ENCODE results near the gene SPTLC2.

DNA sequence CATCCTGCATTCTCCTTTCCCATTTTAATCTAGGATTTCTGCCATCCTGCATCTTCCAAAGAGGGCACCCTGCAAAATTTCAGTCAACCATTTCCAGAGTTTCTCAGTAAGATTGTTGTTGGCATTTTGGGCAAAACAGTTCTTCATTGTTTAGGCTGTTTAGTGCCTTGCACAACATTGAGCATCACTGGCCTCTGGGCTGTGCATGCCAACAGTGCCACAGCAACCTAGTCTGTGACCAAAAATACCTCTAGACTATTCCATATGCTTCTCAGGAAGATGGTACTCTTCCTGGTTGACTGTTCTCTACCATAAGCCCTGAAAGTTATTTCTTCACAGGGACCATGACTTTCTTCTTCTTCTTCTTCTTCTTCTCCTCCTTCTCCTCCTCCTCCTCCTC is 85.4 kb downstream of the SPTLC2 start:
- TF ChIP-seq, protein P1, sequence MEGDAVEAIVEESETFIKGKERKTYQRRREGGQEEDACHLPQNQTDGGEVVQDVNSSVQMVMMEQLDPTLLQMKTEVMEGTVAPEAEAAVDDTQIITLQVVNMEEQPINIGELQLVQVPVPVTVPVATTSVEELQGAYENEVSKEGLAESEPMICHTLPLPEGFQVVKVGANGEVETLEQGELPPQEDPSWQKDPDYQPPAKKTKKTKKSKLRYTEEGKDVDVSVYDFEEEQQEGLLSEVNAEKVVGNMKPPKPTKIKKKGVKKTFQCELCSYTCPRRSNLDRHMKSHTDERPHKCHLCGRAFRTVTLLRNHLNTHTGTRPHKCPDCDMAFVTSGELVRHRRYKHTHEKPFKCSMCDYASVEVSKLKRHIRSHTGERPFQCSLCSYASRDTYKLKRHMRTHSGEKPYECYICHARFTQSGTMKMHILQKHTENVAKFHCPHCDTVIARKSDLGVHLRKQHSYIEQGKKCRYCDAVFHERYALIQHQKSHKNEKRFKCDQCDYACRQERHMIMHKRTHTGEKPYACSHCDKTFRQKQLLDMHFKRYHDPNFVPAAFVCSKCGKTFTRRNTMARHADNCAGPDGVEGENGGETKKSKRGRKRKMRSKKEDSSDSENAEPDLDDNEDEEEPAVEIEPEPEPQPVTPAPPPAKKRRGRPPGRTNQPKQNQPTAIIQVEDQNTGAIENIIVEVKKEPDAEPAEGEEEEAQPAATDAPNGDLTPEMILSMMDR (IDR thresholded peaks at IDR 0.05; ENCODE audit: insufficient read depth, low read length): no peak
- TF ChIP-seq, protein P2, sequence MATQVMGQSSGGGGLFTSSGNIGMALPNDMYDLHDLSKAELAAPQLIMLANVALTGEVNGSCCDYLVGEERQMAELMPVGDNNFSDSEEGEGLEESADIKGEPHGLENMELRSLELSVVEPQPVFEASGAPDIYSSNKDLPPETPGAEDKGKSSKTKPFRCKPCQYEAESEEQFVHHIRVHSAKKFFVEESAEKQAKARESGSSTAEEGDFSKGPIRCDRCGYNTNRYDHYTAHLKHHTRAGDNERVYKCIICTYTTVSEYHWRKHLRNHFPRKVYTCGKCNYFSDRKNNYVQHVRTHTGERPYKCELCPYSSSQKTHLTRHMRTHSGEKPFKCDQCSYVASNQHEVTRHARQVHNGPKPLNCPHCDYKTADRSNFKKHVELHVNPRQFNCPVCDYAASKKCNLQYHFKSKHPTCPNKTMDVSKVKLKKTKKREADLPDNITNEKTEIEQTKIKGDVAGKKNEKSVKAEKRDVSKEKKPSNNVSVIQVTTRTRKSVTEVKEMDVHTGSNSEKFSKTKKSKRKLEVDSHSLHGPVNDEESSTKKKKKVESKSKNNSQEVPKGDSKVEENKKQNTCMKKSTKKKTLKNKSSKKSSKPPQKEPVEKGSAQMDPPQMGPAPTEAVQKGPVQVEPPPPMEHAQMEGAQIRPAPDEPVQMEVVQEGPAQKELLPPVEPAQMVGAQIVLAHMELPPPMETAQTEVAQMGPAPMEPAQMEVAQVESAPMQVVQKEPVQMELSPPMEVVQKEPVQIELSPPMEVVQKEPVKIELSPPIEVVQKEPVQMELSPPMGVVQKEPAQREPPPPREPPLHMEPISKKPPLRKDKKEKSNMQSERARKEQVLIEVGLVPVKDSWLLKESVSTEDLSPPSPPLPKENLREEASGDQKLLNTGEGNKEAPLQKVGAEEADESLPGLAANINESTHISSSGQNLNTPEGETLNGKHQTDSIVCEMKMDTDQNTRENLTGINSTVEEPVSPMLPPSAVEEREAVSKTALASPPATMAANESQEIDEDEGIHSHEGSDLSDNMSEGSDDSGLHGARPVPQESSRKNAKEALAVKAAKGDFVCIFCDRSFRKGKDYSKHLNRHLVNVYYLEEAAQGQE (IDR thresholded peaks at IDR 0.05; ENCODE audit: insufficient replicate concordance, low read depth): no peak
- TF ChIP-seq SPI1 (IDR thresholded peaks at IDR 0.05; ENCODE audit: borderline replicate concordance, low read depth): no peak
- no peak for TF ChIP-seq GABPA (IDR thresholded peaks at IDR 0.05; ENCODE audit: low read depth)
- no peak for TF ChIP-seq POLR2AphosphoS5 (IDR thresholded peaks at IDR 0.05; ENCODE audit: low read depth)

All from HL-60 (cell line).